Endodermal cell (in vitro differentiated cells): Measurements from ENCODE around the gene HMX1. TPM values are rescaled to one million over a fixed set of nuclear protein-coding genes. Genes with fewer than 3 reads are reported as not detected.

Source experiments
- DNase-seq: peaks from one replicate; pipeline ENCODE4 v3.0.0-alpha.2; 2017
- H3K27ac ChIP-seq: 2 replicates; pipeline ENCODE4 v1.5.1; 2013; ENCODE audit warnings: mild to moderate bottlenecking, low read depth, low read length, moderate library complexity
- H3K27me3 ChIP-seq: 2 replicates; pipeline ENCODE4 v1.6.1; 2013; ENCODE audit warnings: mild to moderate bottlenecking, low read length, moderate library complexity; ENCODE audit not compliant: insufficient read depth, control insufficient read depth, poor library complexity, severe bottlenecking
- H3K36me3 ChIP-seq: 2 replicates; pipeline ENCODE4 v1.7.0; 2013; ENCODE audit warnings: mild to moderate bottlenecking, low read length, moderate library complexity; ENCODE audit not compliant: control insufficient read depth, insufficient read depth
- H3K4me1 ChIP-seq: one replicate; pipeline ENCODE4 v1.7.0; 2013; ENCODE audit warnings: low read length; ENCODE audit not compliant: control insufficient read depth, insufficient read depth
- H3K4me3 ChIP-seq: 2 replicates; pipeline ENCODE4 v1.5.1; 2013; ENCODE audit warnings: mild to moderate bottlenecking, low read length, moderate library complexity
- H3K9ac ChIP-seq: 2 replicates; pipeline ENCODE4 v1.6.1; 2013; ENCODE audit warnings: mild to moderate bottlenecking, low read length, moderate library complexity; ENCODE audit not compliant: poor library complexity, severe bottlenecking; ENCODE audit errors: extremely low read depth
- H3K9me3 ChIP-seq: 2 replicates; pipeline ENCODE4 v1.6.1; 2013; ENCODE audit warnings: mild to moderate bottlenecking, low read length, moderate library complexity; ENCODE audit not compliant: control insufficient read depth
- H3K27ac Mint-ChIP-seq: 2 replicates; pipeline ENCODE4 v1.8.0; 2020; ENCODE audit warnings: mixed read lengths
- H3K27me3 Mint-ChIP-seq: 2 replicates; pipeline ENCODE4 v1.8.0; 2021; ENCODE audit warnings: mild to moderate bottlenecking, mixed read lengths; ENCODE audit not compliant: insufficient read depth
- H3K36me3 Mint-ChIP-seq: 2 replicates; pipeline ENCODE4 v1.8.0; 2020; ENCODE audit warnings: low read depth, mixed read lengths
- H3K4me1 Mint-ChIP-seq: 2 replicates; pipeline ENCODE4 v1.8.0; 2020; ENCODE audit warnings: mixed read lengths
- H3K4me3 Mint-ChIP-seq: 2 replicates; pipeline ENCODE4 v1.8.0; 2020; ENCODE audit warnings: mild to moderate bottlenecking, moderate library complexity, mixed read lengths
- H3K9me3 Mint-ChIP-seq: 2 replicates; pipeline ENCODE4 v1.8.0; 2020; ENCODE audit warnings: mild to moderate bottlenecking, mixed read lengths
- WGBS, 2 experiments: methylation state at CpG; one replicate each; pipeline versions ENCODE4 v1.1.5 to v1.1.7; 2013; ENCODE audit warnings: missing lambda C conversion rate in 2 of 2, mixed read lengths in 1 of 2; ENCODE audit not compliant: insufficient coverage in 1 of 2, insufficient read length in 1 of 2; 5-methylcytosine and 5-hydroxymethylcytosine counted together
- total RNA-seq, 2 donors: library from RNA; stranded (reverse); fragmentation: NEBNext Ultra II Directional in 1 of 2; extraction: Animal tissue kit (Norgen Biotek cat#: 25700) in 1 of 2; gene quantifications; 2 replicates in 1 of 2; 3 replicates in 1 of 2; pipeline ENCODE4 v1.2.1, GENCODE V29; 2021
- TF ChIP-seq, protein P1 (sequence below): fragments of 200-600 bp; sonication (generic); conservative IDR thresholded peaks from 2 replicates; pipeline ENCODE4 v1.5.0; 2021; ENCODE audit warnings: antibody characterized with exemption, mild to moderate bottlenecking

Gene HMX1
- total RNA-seq, 2 donors from 2014 or later, result 1.2 TPM; not detected in 1

DNA sequence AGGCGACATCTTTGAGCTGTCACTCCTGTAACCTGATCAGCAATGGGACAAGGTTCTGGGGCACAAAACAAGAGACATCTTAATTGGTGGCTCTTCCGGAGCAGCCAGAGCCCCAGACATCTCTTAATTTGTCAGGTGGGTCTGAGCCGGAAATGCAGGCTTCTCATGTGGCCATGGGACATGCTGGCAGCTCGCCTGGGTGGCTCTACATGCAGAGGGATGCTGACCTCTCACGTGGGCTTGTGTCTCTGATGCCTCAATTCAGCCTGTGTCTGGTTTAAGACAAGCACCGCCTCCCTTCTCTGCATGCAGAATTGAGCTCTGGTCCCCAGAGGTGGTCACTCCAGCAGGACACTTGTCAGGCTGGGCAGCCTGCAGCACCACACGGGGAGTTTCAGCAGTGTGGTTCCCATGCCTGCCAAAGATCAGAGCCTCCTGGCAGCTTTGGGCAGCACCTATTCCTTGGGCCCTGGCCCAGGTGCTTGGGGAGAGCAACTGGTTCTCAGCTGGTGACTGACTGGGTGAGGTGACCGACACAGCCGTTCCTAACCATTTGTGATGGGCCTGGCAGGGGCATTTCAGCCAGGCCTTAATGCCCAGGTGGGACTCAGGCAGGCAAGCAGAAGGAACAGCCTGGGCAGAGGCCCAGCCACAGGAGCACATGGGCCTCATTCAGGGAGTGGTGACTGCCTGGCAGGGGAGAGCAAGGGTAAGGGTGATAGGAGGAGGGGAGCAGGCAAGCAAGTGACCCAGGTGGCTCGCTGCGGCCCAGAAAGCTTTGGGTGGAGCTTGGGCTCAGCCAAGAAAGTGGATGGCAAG, 53.4 kb downstream of the HMX1 start:
- Mint-ChIP-seq H3K27me3 (peaks cover 2% of the 10 kb centered on the region), H3K27ac (no peak overlapping the region), H3K9me3 (no peaks in the 10 kb centered on the region), H3K4me3 (no peak overlapping the region), H3K36me3 (no peaks in the 10 kb centered on the region), H3K4me1 (no peaks in the 10 kb centered on the region)
- Histone ChIP-seq H3K27me3 (no peaks in the 10 kb centered on the region), H3K4me3 (no peak overlapping the region), H3K27ac (no peak overlapping the region), H3K36me3 (no peaks in the 10 kb centered on the region), H3K4me1 (no peaks in the 10 kb centered on the region), H3K9me3 (no peaks in the 10 kb centered on the region), H3K9ac (no peak overlapping the region)
- TF ChIP-seq, protein P1, sequence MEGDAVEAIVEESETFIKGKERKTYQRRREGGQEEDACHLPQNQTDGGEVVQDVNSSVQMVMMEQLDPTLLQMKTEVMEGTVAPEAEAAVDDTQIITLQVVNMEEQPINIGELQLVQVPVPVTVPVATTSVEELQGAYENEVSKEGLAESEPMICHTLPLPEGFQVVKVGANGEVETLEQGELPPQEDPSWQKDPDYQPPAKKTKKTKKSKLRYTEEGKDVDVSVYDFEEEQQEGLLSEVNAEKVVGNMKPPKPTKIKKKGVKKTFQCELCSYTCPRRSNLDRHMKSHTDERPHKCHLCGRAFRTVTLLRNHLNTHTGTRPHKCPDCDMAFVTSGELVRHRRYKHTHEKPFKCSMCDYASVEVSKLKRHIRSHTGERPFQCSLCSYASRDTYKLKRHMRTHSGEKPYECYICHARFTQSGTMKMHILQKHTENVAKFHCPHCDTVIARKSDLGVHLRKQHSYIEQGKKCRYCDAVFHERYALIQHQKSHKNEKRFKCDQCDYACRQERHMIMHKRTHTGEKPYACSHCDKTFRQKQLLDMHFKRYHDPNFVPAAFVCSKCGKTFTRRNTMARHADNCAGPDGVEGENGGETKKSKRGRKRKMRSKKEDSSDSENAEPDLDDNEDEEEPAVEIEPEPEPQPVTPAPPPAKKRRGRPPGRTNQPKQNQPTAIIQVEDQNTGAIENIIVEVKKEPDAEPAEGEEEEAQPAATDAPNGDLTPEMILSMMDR, result no peak
- 79 to 86% methylated on average over 7 to 11 of the region's 11 CpGs for WGBS, 2 experiments
- no peak for DNase-seq

DNA sequence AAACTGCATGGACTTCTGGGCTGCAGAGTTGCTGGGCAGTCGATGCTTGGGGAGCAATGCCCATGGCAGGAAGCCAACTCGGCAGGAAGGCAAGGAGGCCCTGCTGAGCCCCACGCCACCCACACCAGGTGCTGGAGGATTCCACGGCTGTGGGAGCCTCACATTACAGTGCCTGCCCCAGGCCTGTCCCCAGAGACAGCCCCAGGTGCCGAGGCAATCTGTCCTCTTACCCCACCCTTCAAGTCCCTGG, 53.9 kb downstream of the HMX1 start:
- WGBS, 2 experiments, result 60 to 81% methylated on average over 1 to 5 of the region's 5 CpGs
- Mint-ChIP-seq H3K4me1 (no peaks in the 10 kb centered on the region), H3K9me3 (no peaks in the 10 kb centered on the region), H3K27ac (no peak overlapping the region), H3K36me3 (no peaks in the 10 kb centered on the region), H3K4me3 (no peak overlapping the region), H3K27me3 (peaks cover 2% of the 10 kb centered on the region)
- H3K4me1 ChIP-seq, result no peaks in the 10 kb centered on the region
- H3K27ac ChIP-seq, result no peak overlapping the region
- no peaks in the 10 kb centered on the region for H3K27me3 ChIP-seq
- DNase-seq, result peak; percentile 41
- H3K9ac ChIP-seq, result no peak overlapping the region
- H3K36me3 ChIP-seq, result no peaks in the 10 kb centered on the region
- H3K9me3 ChIP-seq, result no peaks in the 10 kb centered on the region
- TF ChIP-seq, protein P1, result no peak
- no peak overlapping the region for H3K4me3 ChIP-seq

DNA sequence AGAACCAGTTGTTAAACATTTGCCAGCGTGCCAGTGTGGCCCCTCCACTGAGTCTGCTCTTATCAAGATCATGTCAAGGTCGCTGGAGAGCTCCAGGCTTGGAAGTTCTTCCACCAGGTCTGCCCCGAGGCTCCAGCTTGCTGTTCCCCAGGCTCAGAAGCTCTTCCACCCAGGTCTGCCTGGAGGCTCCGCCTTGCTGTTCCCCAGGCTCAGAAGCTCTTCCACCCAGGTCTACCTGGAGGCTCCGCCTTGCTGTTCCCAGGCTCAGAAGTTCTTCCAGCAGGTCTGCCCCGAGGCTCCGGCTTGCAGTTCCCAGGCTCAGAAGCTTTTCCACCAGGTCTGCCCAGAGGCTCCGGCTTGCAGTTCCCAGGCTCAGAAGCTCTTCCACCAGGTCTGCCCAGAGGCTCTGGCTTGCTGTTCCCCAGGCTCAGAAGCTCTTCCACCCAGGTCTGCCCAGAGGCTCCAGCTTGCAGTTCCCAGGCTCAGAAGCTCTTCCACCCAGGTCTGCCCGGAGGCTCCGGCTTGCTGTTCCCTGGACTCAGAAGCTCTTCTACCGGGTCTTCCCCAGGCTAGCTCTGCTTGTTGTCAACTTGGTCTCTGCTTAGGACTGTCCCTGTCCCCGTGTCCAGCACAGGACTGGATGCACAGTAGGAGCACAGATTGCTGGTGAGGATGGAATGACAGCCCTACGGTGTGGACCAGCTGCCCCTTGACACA, 54.4 kb downstream of the HMX1 start:
- no peaks in the 10 kb centered on the region for H3K27me3 ChIP-seq
- TF ChIP-seq, protein P1, result no peak
- no peak overlapping the region for H3K4me3 ChIP-seq
- Mint-ChIP-seq H3K9me3 (no peaks in the 10 kb centered on the region), H3K36me3 (no peaks in the 10 kb centered on the region), H3K27me3 (peaks cover 2% of the 10 kb centered on the region), H3K27ac (no peak overlapping the region), H3K4me1 (no peaks in the 10 kb centered on the region), H3K4me3 (no peak overlapping the region)
- H3K9me3 ChIP-seq, result no peaks in the 10 kb centered on the region
- 82 to 86% methylated on average over 11 to 13 of the region's 13 CpGs for WGBS, 2 experiments
- DNase-seq, result peak; percentile 40
- H3K27ac ChIP-seq, result no peak overlapping the region
- H3K9ac ChIP-seq, result no peak overlapping the region
- no peaks in the 10 kb centered on the region for H3K4me1 ChIP-seq
- no peaks in the 10 kb centered on the region for H3K36me3 ChIP-seq
